Cardiac muscle cell (in vitro differentiated cells and primary cell): Measurements from ENCODE around the gene CDK18. TPM values are rescaled to one million over a fixed set of nuclear protein-coding genes. Genes with fewer than 3 reads are reported as not detected.

ENCODE experiments used
- DNase-seq, 2 donors: peaks; one replicate each; pipeline versions ENCODE4 v3.0.0 to v3.0.0-alpha.2; 2010 to 2017; ENCODE audit warnings: low read depth in 1 of 2, low spot score in 1 of 2
- H3K27ac ChIP-seq: fragments of 200-600 bp; sonication (generic); 2 replicates; pipeline ENCODE4 v1.5.1; 2016
- H3K27me3 ChIP-seq: fragments of 200-600 bp; sonication (generic); 2 replicates; pipeline ENCODE4 v1.6.0; 2016; ENCODE audit warnings: control low read depth
- H3K36me3 ChIP-seq: fragments of 200-600 bp; sonication (generic); 2 replicates; pipeline ENCODE4 v1.5.1; 2016; ENCODE audit warnings: control low read depth
- H3K4me1 ChIP-seq: fragments of 200-600 bp; sonication (generic); 2 replicates; pipeline ENCODE4 v1.8.1; 2017; ENCODE audit warnings: low read depth, mild to moderate bottlenecking, mixed run types
- H3K4me3 ChIP-seq: fragments of 200-600 bp; sonication (generic); 2 replicates; pipeline ENCODE4 v1.5.1; 2016; ENCODE audit warnings: mild to moderate bottlenecking
- H3K9me3 ChIP-seq: fragments of 200-600 bp; sonication (generic); 2 replicates; pipeline ENCODE4 v1.5.1; 2017; ENCODE audit warnings: low read depth, mild to moderate bottlenecking, control low read depth
- CTCF ChIP-seq: IDR thresholded peaks from 2 replicates; pipeline ENCODE4 v1.5.1; 2012; ENCODE audit warnings: low read depth, mild to moderate bottlenecking, low read length
- polyA plus RNA-seq: library from polyadenylated mRNA; unstranded; fragments of >200 nt; fragmentation: Nextera tagmentation; extraction: Ambion mirVana; gene quantifications from 2 replicates; pipeline ENCODE4 v1.2.1, GENCODE V29; 2016
- total RNA-seq: library from RNA; depleted of rRNA; stranded (reverse); fragments of >200 nt; gene quantifications from 2 replicates; pipeline ENCODE4 v1.2.3, GENCODE V29; 2016

Gene CDK18
- total and polyA plus RNA-seq, 2 experiments from 2014 or later = 29.8 to 42.0 TPM

DNA sequence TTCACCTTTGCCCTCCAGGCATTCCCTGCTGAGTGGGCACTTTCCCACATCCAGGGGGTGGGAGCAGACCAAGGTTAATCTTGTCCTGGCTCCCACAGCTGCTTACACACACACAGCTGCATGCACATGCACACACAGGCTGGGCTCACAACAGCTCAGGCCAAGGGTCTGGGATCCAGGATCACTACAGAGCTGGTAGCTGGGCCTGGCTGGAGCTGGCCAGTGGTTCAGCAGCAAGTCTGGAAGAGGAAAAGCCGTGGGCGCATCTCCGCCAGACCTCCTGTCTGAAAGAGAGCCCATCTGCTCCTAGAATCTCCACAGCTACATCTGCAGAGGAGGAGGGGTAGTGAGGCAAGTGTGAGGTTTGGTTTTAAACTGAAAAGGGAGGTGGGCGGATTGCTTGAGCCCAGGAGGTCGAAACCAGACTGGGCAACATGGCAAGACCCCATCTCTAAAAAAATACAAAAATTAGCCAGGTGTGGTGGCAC is 3.8 kb downstream of the CDK18 start:
- H3K27me3 ChIP-seq = no peaks in the 10 kb centered on the region
- H3K36me3 ChIP-seq = no peaks in the 10 kb centered on the region
- DNase-seq = no peak
- TF ChIP-seq CTCF = no peak
- H3K27ac ChIP-seq = peak overlapping the region; percentile 61
- peaks cover 29% of the 10 kb centered on the region for H3K4me1 ChIP-seq
- no peak overlapping the region for H3K4me3 ChIP-seq
- no peaks in the 10 kb centered on the region for H3K9me3 ChIP-seq

DNA sequence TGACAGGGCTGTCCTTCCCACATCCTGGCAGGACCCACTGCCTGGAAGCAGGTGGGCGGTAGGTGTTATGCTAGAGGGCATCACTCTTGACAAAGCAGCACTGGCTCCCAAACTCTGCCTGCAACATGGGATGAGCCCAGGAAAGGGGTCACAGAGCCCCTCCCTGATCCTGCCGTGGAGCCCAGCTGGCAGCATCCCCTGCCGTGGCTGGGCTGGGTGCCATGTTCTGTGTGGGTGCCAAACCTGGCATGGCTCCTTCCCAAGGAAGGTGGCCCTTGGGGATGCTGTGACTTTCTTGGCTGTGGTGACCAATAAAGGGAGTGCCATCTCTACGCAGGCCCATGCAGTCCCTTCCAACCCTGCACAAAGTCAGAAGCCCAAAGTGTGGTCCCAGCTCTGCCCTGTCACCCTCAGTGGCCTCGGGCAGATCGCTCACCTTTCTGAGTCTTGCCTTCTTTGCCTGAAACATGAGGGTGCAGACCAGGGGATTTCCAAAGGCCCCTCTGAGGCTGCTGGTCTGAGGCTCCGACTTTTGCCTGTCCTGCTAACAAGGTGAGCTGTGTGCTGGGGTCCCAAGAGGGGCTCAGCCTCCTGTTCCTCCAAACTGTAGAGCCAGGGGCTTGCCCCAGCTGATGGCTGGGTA is 6.0 kb downstream of the CDK18 start:
- no peak for DNase-seq
- H3K9me3 ChIP-seq = no peaks in the 10 kb centered on the region
- no peaks in the 10 kb centered on the region for H3K36me3 ChIP-seq
- TF ChIP-seq CTCF = no peak
- no peak overlapping the region for H3K27ac ChIP-seq
- no peaks in the 10 kb centered on the region for H3K27me3 ChIP-seq
- H3K4me1 ChIP-seq = peaks cover 33% of the 10 kb centered on the region
- no peak overlapping the region for H3K4me3 ChIP-seq

GRCh38 chr1:205510951-205511330 is 6.5 kb downstream of the CDK18 start:
- Histone ChIP-seq H3K9me3 (no peaks in the 10 kb centered on the region), H3K27ac (peak overlapping the region; percentile 73), H3K4me1 (peaks cover 28% of the 10 kb centered on the region), H3K36me3 (no peaks in the 10 kb centered on the region), H3K27me3 (no peaks in the 10 kb centered on the region), H3K4me3 (no peak overlapping the region)
- TF ChIP-seq CTCF = no peak
- no peak for DNase-seq

GRCh38 chr1:205512059-205513045 is 7.9 kb downstream of the CDK18 start:
- Histone ChIP-seq H3K27me3 (no peaks in the 10 kb centered on the region), H3K9me3 (no peaks in the 10 kb centered on the region), H3K4me1 (peaks cover 26% of the 10 kb centered on the region), H3K36me3 (no peaks in the 10 kb centered on the region), H3K4me3 (no peak overlapping the region), H3K27ac (peak overlapping the region; percentile 46)
- DNase-seq = peak in 1 of 2 donors; percentile 44
- no peak for TF ChIP-seq CTCF

GRCh38 chr1:205513774-205514173 is 9.3 kb downstream of the CDK18 start:
- no peak overlapping the region for H3K27ac ChIP-seq
- H3K4me3 ChIP-seq = no peak overlapping the region
- TF ChIP-seq CTCF = no peak
- H3K9me3 ChIP-seq = no peaks in the 10 kb centered on the region
- H3K27me3 ChIP-seq = no peaks in the 10 kb centered on the region
- no peak for DNase-seq
- H3K36me3 ChIP-seq = no peaks in the 10 kb centered on the region
- H3K4me1 ChIP-seq = peaks cover 26% of the 10 kb centered on the region
